ENCODE results near the gene XPO4. TPM values are rescaled to one million over a fixed set of nuclear protein-coding genes. Genes with fewer than 3 reads are reported as not detected.
"Not testable (repeated sequence)": the region's sequence is repeated elsewhere in the genome, so short reads cannot be mapped to it uniquely, and the experiment has no call there.

XPO4 gene
- total RNA-seq, 1 experiment from 2014 or later, result 39.9 TPM

- Histone ChIP-seq H3F3A (ENCODE audit: low read length, unreplicated experiment) (no peaks in the 10 kb centered on the region), H2AFZ (ENCODE audit: low read length) (no peak overlapping the region), H3K4me3 (ENCODE audit: low read length) (no peak overlapping the region), H3K79me2 (ENCODE audit: low read length) (peaks cover 98% of the 10 kb centered on the region), H3K36me3 (ENCODE audit: low read depth, low read length) (peaks cover 2% of the 10 kb centered on the region), H3K9ac (ENCODE audit: low read length) (no peak overlapping the region), H3K9me2 (replicated peaks; ENCODE audit: low read length) (no peaks in the 10 kb centered on the region), H3K27me3 (ENCODE audit: low read length) (no peaks in the 10 kb centered on the region), H3K27ac (ENCODE audit: low read length) (no peak overlapping the region), H3K4me2 (ENCODE audit: low read length) (no peak overlapping the region), H4K20me1 (ENCODE audit: low read length) (peaks cover 34% of the 10 kb centered on the region), H3K9me3 (ENCODE audit: low read length) (no peaks in the 10 kb centered on the region), H3K4me1 (ENCODE audit: insufficient read depth, low read length) (peaks cover 11% of the 10 kb centered on the region)
- no peak for TF ChIP-seq EZH2phosphoT487 (IDR thresholded peaks at IDR 0.05; ENCODE audit: borderline replicate concordance, low read length)
- TF ChIP-seq CTCF (conservative IDR thresholded peaks at IDR 0.05; ENCODE audit: low read depth, low read length), result no peak
- no peak for TF ChIP-seq EZH2 (IDR thresholded peaks at IDR 0.05; ENCODE audit: low read length, unreplicated experiment)
- ATAC-seq (no peak; the same call in 1 of the 2 replicates), DNase-seq (no peak)
- BruUV-seq (replicated peaks), result no TSS peak
- intact Hi-C loops (cut with micrococcal nuclease), result no loop called here
- ChIA-PET POLR2A (ENCODE audit: unreplicated experiment) (no interaction called here), CTCF (no interaction called here)
These were observed 20.3 kb downstream of the XPO4 start for GRCh38 chr13:20882206-20882605.

- H3K9me3 ChIP-seq (ENCODE audit: low read length), result no peaks in the 10 kb centered on the region
- intact Hi-C loops (cut with micrococcal nuclease), result no loop called here
- peaks cover 5% of the 10 kb centered on the region for H3K36me3 ChIP-seq (ENCODE audit: low read depth, low read length)
- TF ChIP-seq CTCF (conservative IDR thresholded peaks at IDR 0.05; ENCODE audit: low read depth, low read length), result no peak
- no peak for TF ChIP-seq EZH2phosphoT487 (IDR thresholded peaks at IDR 0.05; ENCODE audit: borderline replicate concordance, low read length)
- no peak for TF ChIP-seq EZH2 (IDR thresholded peaks at IDR 0.05; ENCODE audit: low read length, unreplicated experiment)
- CTCF ChIA-PET, result no interaction called here
- H3K9ac ChIP-seq (ENCODE audit: low read length), result no peak overlapping the region
- DNase-seq (no peak), ATAC-seq (no peak)
- peaks cover 19% of the 10 kb centered on the region for H3K4me1 ChIP-seq (ENCODE audit: insufficient read depth, low read length)
- H3K79me2 ChIP-seq (ENCODE audit: low read length), result peaks cover 98% of the 10 kb centered on the region
- POLR2A ChIA-PET (ENCODE audit: unreplicated experiment), result no interaction called here
- H3K9me2 ChIP-seq (replicated peaks; ENCODE audit: low read length), result no peaks in the 10 kb centered on the region
- no peak overlapping the region for H3K4me3 ChIP-seq (ENCODE audit: low read length)
- H3K27me3 ChIP-seq (ENCODE audit: low read length), result no peaks in the 10 kb centered on the region
- no TSS peak for BruUV-seq (replicated peaks)
- no peak overlapping the region for H2AFZ ChIP-seq (ENCODE audit: low read length)
- no peak overlapping the region for H3K27ac ChIP-seq (ENCODE audit: low read length)
- H4K20me1 ChIP-seq (ENCODE audit: low read length), result peaks cover 49% of the 10 kb centered on the region
- no peaks in the 10 kb centered on the region for H3F3A ChIP-seq (ENCODE audit: low read length, unreplicated experiment)
- H3K4me2 ChIP-seq (ENCODE audit: low read length), result no peak overlapping the region
These were observed 24.6 kb downstream of the XPO4 start for GRCh38 chr13:20877902-20878301.

GRCh38 chr13:20876802-20877201 is 25.7 kb downstream of the XPO4 start:
- H3K27me3 ChIP-seq (ENCODE audit: low read length); H3K4me2 ChIP-seq (ENCODE audit: low read length); ATAC-seq; H3K9me3 ChIP-seq (ENCODE audit: low read length); H3K4me3 ChIP-seq (ENCODE audit: low read length); H3K36me3 ChIP-seq (ENCODE audit: low read depth, low read length); H3F3A ChIP-seq (ENCODE audit: low read length, unreplicated experiment); DNase-seq; intact Hi-C loops (cut with micrococcal nuclease); H3K27ac ChIP-seq (ENCODE audit: low read length); BruUV-seq (replicated peaks); POLR2A ChIA-PET (ENCODE audit: unreplicated experiment); H3K9me2 ChIP-seq (replicated peaks; ENCODE audit: low read length); H3K9ac ChIP-seq (ENCODE audit: low read length); H2AFZ ChIP-seq (ENCODE audit: low read length); CTCF ChIA-PET: not testable (repeated sequence)
- peaks cover 13% of the 10 kb centered on the region for H3K4me1 ChIP-seq (ENCODE audit: insufficient read depth, low read length)
- H4K20me1 ChIP-seq (ENCODE audit: low read length), result peaks cover 52% of the 10 kb centered on the region
- peaks cover 98% of the 10 kb centered on the region for H3K79me2 ChIP-seq (ENCODE audit: low read length)

- ATAC-seq; H3F3A ChIP-seq (ENCODE audit: low read length, unreplicated experiment); H3K4me2 ChIP-seq (ENCODE audit: low read length); BruUV-seq (replicated peaks); H3K4me3 ChIP-seq (ENCODE audit: low read length); DNase-seq; H3K27ac ChIP-seq (ENCODE audit: low read length); CTCF ChIA-PET; H2AFZ ChIP-seq (ENCODE audit: low read length); H3K9me2 ChIP-seq (replicated peaks; ENCODE audit: low read length); POLR2A ChIA-PET (ENCODE audit: unreplicated experiment); H3K9me3 ChIP-seq (ENCODE audit: low read length); H3K27me3 ChIP-seq (ENCODE audit: low read length); H3K9ac ChIP-seq (ENCODE audit: low read length); H3K36me3 ChIP-seq (ENCODE audit: low read depth, low read length); intact Hi-C loops (cut with micrococcal nuclease): not testable (repeated sequence)
- peaks cover 45% of the 10 kb centered on the region for H4K20me1 ChIP-seq (ENCODE audit: low read length)
- H3K4me1 ChIP-seq (ENCODE audit: insufficient read depth, low read length), result peaks cover 13% of the 10 kb centered on the region
- peaks cover 99% of the 10 kb centered on the region for H3K79me2 ChIP-seq (ENCODE audit: low read length)
These were observed 28.1 kb downstream of the XPO4 start for GRCh38 chr13:20874439-20874838.

Measured in PC-3 (cell line).